OCI-LY1 (cell line): Measurements from ENCODE around the gene WDFY2.

Experiments
- EZH2 ChIP-seq: fragments of 200-600 bp; sonication (generic), shearing (Covaris generic); IDR thresholded peaks from 2 replicates; pipeline ENCODE4 v1.8.0; 2017; ENCODE audit warnings: borderline replicate concordance, mixed run types, mild to moderate bottlenecking, antibody characterized with exemption, low read length, moderate library complexity, mixed read lengths
- TF ChIP-seq, protein P1 (sequence below): fragments of 200-600 bp; sonication (generic), shearing (Covaris generic); IDR thresholded peaks from 2 replicates; pipeline ENCODE4 v1.5.1; 2017; ENCODE audit warnings: mild to moderate bottlenecking, antibody characterized with exemption, low read length, moderate library complexity, mixed read lengths

DNA sequence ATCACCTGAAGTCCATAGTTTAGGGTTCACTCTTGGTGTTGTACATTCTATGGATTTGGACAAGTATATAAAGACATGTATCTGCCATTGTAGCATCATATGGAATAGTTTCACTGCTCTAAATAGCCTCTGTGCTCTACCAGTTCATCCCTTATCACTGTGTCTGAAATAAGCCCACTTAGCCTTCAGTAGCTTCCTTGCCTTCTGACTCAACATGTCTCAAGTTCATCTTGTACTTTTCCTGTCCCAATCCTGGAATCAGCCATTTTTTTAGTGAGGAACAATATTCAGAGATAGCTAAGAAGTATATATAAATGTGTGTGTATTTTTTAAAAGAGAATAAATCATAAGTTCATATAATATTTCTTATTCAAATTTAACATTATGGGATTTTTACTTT lies 140.5 kb downstream of the WDFY2 start:
- TF ChIP-seq, protein P1, sequence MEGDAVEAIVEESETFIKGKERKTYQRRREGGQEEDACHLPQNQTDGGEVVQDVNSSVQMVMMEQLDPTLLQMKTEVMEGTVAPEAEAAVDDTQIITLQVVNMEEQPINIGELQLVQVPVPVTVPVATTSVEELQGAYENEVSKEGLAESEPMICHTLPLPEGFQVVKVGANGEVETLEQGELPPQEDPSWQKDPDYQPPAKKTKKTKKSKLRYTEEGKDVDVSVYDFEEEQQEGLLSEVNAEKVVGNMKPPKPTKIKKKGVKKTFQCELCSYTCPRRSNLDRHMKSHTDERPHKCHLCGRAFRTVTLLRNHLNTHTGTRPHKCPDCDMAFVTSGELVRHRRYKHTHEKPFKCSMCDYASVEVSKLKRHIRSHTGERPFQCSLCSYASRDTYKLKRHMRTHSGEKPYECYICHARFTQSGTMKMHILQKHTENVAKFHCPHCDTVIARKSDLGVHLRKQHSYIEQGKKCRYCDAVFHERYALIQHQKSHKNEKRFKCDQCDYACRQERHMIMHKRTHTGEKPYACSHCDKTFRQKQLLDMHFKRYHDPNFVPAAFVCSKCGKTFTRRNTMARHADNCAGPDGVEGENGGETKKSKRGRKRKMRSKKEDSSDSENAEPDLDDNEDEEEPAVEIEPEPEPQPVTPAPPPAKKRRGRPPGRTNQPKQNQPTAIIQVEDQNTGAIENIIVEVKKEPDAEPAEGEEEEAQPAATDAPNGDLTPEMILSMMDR: no peak
- TF ChIP-seq EZH2: no peak
